GM23248 (cell line): Measurements from ENCODE around the gene NPSR1. TPM values are rescaled to one million over a fixed set of nuclear protein-coding genes. Genes with fewer than 3 reads are reported as not detected.
A peak's percentile ranks its signal among the peaks of the same experiment; 100 is the strongest.
"Not testable (repeated sequence)": the region's sequence is repeated elsewhere in the genome, so short reads cannot be mapped to it uniquely, and the experiment has no call there.

Experiments used
- DNase-seq: peaks from one replicate; pipeline ENCODE4 v3.0.0-alpha.2; 2015
- H2AFZ ChIP-seq: fragments of 200-600 bp; sonication (generic); 2 replicates; pipeline ENCODE4 v1.6.1; 2016; ENCODE audit warnings: antibody characterized with exemption
- H3F3A ChIP-seq: fragments of 200-600 bp; sonication (generic); 2 replicates; pipeline ENCODE4 v1.6.1; 2016; ENCODE audit warnings: mild to moderate bottlenecking, antibody characterized with exemption, mixed run types; ENCODE audit not compliant: insufficient read depth
- H3K27ac ChIP-seq: fragments of 200-600 bp; sonication (generic); 2 replicates; pipeline ENCODE4 v1.5.1; 2016; ENCODE audit warnings: mild to moderate bottlenecking
- H3K27me3 ChIP-seq: fragments of 200-600 bp; sonication (generic); replicated peaks from 2 replicates; pipeline ENCODE4 v1.6.1; 2016; ENCODE audit warnings: mild to moderate bottlenecking; ENCODE audit not compliant: insufficient read depth
- H3K36me3 ChIP-seq: fragments of 200-600 bp; sonication (generic); 2 replicates; pipeline ENCODE4 v1.6.1; 2016; ENCODE audit warnings: low read depth, mild to moderate bottlenecking
- H3K4me1 ChIP-seq: fragments of 200-600 bp; sonication (generic); 2 replicates; pipeline ENCODE4 v1.6.1; 2016; ENCODE audit warnings: mild to moderate bottlenecking; ENCODE audit not compliant: insufficient read depth
- H3K4me2 ChIP-seq: fragments of 200-600 bp; sonication (generic); one replicate; pipeline ENCODE4 v1.6.1; 2016; ENCODE audit warnings: mild to moderate bottlenecking; ENCODE audit not compliant: unreplicated experiment
- H3K4me3 ChIP-seq: fragments of 200-600 bp; sonication (generic); 2 replicates; pipeline ENCODE4 v1.5.1; 2016; ENCODE audit warnings: mild to moderate bottlenecking
- H3K79me2 ChIP-seq: fragments of 200-600 bp; sonication (generic); 2 replicates; pipeline ENCODE4 v1.6.1; 2016; ENCODE audit warnings: mild to moderate bottlenecking; ENCODE audit not compliant: insufficient read depth
- H3K9ac ChIP-seq: fragments of 200-600 bp; sonication (generic); 2 replicates; pipeline ENCODE4 v1.6.1; 2016; ENCODE audit warnings: mild to moderate bottlenecking
- H3K9me2 ChIP-seq: fragments of 200-600 bp; sonication (generic); 2 replicates; pipeline ENCODE4 v1.6.1; 2016; ENCODE audit warnings: mixed run types, mild to moderate bottlenecking, moderate library complexity; ENCODE audit not compliant: insufficient read depth
- H3K9me3 ChIP-seq: fragments of 200-600 bp; sonication (generic); one replicate; pipeline ENCODE4 v1.6.1; 2017; ENCODE audit warnings: low read depth
- H4K20me1 ChIP-seq: fragments of 200-600 bp; sonication (generic); 2 replicates; pipeline ENCODE4 v1.6.0; 2016; ENCODE audit not compliant: insufficient read depth
- EZH2 ChIP-seq: fragments of 200-600 bp; sonication (generic); IDR thresholded peaks from 2 replicates; pipeline ENCODE4 v1.6.1; 2018; ENCODE audit warnings: antibody characterized with exemption, mild to moderate bottlenecking; ENCODE audit not compliant: insufficient read depth, poor library complexity, severe bottlenecking
- EZH2phosphoT487 ChIP-seq: fragments of 200-600 bp; sonication (generic); IDR thresholded peaks from 2 replicates; pipeline ENCODE4 v1.6.1; 2018; ENCODE audit warnings: antibody characterized with exemption, moderate library complexity, mild to moderate bottlenecking, low read depth; ENCODE audit not compliant: insufficient read depth
- WGBS, 2 experiments: methylation state at CpG; one replicate each; pipeline ENCODE4 v1.1.6; 2015 to 2017; ENCODE audit warnings: low lambda C conversion rate in 2 of 2, low coverage in 1 of 2; ENCODE audit errors: missing lambda C conversion rate in 2 of 2; 5-methylcytosine and 5-hydroxymethylcytosine counted together
- in situ Hi-C: fragments of 300-500 bp; cut with MboI; formaldehyde crosslinking; loops from 2 replicates; pipeline ENCODE4 v1.15.0; 2020
- polyA plus RNA-seq: library from polyadenylated mRNA; unstranded; fragments of >200 nt; fragmentation: Nextera tagmentation; extraction: Ambion mirVana; gene quantifications from 2 replicates; pipeline ENCODE4 v1.2.1, GENCODE V29; 2016
- total RNA-seq: library from RNA; depleted of rRNA; stranded (reverse); fragments of >200 nt; shearing (Covaris generic); gene quantifications from 2 replicates; pipeline ENCODE4 v1.2.3, GENCODE V29; 2014

Gene NPSR1
- total and polyA plus RNA-seq, 2 experiments from 2014 or later, result not detected

GRCh38 chr7:34868602-34869001 lies 210.6 kb downstream of the NPSR1 start:
- H3K4me3 ChIP-seq, H3F3A ChIP-seq, H3K27me3 ChIP-seq, H3K9ac ChIP-seq, H3K4me1 ChIP-seq, H3K36me3 ChIP-seq, H4K20me1 ChIP-seq, H3K9me2 ChIP-seq, H2AFZ ChIP-seq, DNase-seq, H3K79me2 ChIP-seq, H3K9me3 ChIP-seq, H3K27ac ChIP-seq, in situ Hi-C loops, H3K4me2 ChIP-seq: not testable (repeated sequence)
- WGBS, 2 experiments, result 28 to 37% methylated on average over 5 of the region's 5 CpGs

- no peaks in the 10 kb centered on the region for H3K9me2 ChIP-seq
- no peak overlapping the region for H3K4me2 ChIP-seq
- H3K27me3 ChIP-seq, result no peaks in the 10 kb centered on the region; the same call in 1 of the 2 replicates
- no peaks in the 10 kb centered on the region for H4K20me1 ChIP-seq
- no peaks in the 10 kb centered on the region for H3F3A ChIP-seq
- TF ChIP-seq EZH2, result no peak
- TF ChIP-seq EZH2phosphoT487, result no peak
- no peaks in the 10 kb centered on the region for H3K79me2 ChIP-seq
- no peaks in the 10 kb centered on the region for H3K36me3 ChIP-seq
- H3K9me3 ChIP-seq, result no peaks in the 10 kb centered on the region
- H3K4me1 ChIP-seq, result no peaks in the 10 kb centered on the region
- 46% methylated on average over 6 of the region's 6 CpGs for WGBS, 2 experiments
- no peak overlapping the region for H2AFZ ChIP-seq
- H3K27ac ChIP-seq, result no peak overlapping the region
- no peak for DNase-seq
- no peak overlapping the region for H3K4me3 ChIP-seq
- in situ Hi-C loops, result no loop called here
- H3K9ac ChIP-seq, result no peak overlapping the region
These were observed 211.0 kb downstream of the NPSR1 start for GRCh38 chr7:34869057-34869456.

GRCh38 chr7:34870041-34870440 lies 212.0 kb downstream of the NPSR1 start:
- H3K27ac ChIP-seq, H3K4me3 ChIP-seq, H3K4me2 ChIP-seq, H4K20me1 ChIP-seq, H3K9me2 ChIP-seq, H3K9me3 ChIP-seq, DNase-seq, H3K27me3 ChIP-seq, H3K36me3 ChIP-seq, H3F3A ChIP-seq, H3K9ac ChIP-seq, in situ Hi-C loops, H2AFZ ChIP-seq, H3K4me1 ChIP-seq, H3K79me2 ChIP-seq: not testable (repeated sequence)
- WGBS, 2 experiments, result 65 to 76% methylated on average over 2 of the region's 2 CpGs

- H4K20me1 ChIP-seq, H3K4me1 ChIP-seq, H3K9me3 ChIP-seq, H2AFZ ChIP-seq, H3K27ac ChIP-seq, H3K27me3 ChIP-seq, H3K9me2 ChIP-seq, in situ Hi-C loops, H3K9ac ChIP-seq, H3F3A ChIP-seq, H3K36me3 ChIP-seq, H3K79me2 ChIP-seq, H3K4me3 ChIP-seq, H3K4me2 ChIP-seq, DNase-seq: not testable (repeated sequence)
- 44 to 49% methylated on average over 4 of the region's 4 CpGs for whole genome bisulfite sequencing, 2 experiments
These were observed 216.3 kb downstream of the NPSR1 start for GRCh38 chr7:34874329-34874728.

- H3K36me3 ChIP-seq, result no peaks in the 10 kb centered on the region
- TF ChIP-seq EZH2phosphoT487 (no peak), EZH2 (no peak)
- no peaks in the 10 kb centered on the region for H3K9me3 ChIP-seq
- no peak overlapping the region for H2AFZ ChIP-seq
- 29 to 30% methylated on average over 5 of the region's 5 CpGs for WGBS, 2 experiments
- H3K4me2 ChIP-seq, result no peak overlapping the region
- no peaks in the 10 kb centered on the region for H3K79me2 ChIP-seq
- H4K20me1 ChIP-seq, result no peaks in the 10 kb centered on the region
- in situ Hi-C loops, result no loop called here
- no peak overlapping the region for H3K27ac ChIP-seq
- H3K27me3 ChIP-seq, result no peaks in the 10 kb centered on the region
- no peak overlapping the region for H3K4me3 ChIP-seq
- H3K9me2 ChIP-seq, result no peaks in the 10 kb centered on the region
- H3K4me1 ChIP-seq, result no peaks in the 10 kb centered on the region
- H3K9ac ChIP-seq, result no peak overlapping the region
- H3F3A ChIP-seq, result no peaks in the 10 kb centered on the region
- DNase-seq, result no peak
These were observed 217.5 kb downstream of the NPSR1 start for GRCh38 chr7:34875481-34875880.

GRCh38 chr7:34878944-34879735 lies 221.1 kb downstream of the NPSR1 start:
- H4K20me1 ChIP-seq, H3K9ac ChIP-seq, H3K36me3 ChIP-seq, H3K4me2 ChIP-seq, H3F3A ChIP-seq, H3K4me3 ChIP-seq, H3K9me3 ChIP-seq, H3K4me1 ChIP-seq, H3K27ac ChIP-seq, H3K27me3 ChIP-seq, H3K9me2 ChIP-seq, H2AFZ ChIP-seq, in situ Hi-C loops, H3K79me2 ChIP-seq: not testable (repeated sequence)
- WGBS, 2 experiments, result 13 to 17% methylated on average over 8 of the region's 8 CpGs
- peak; percentile 2 for DNase-seq
